NCI-H1048 (cell line): ENCODE results near the gene SND1.

Experiments
- DNase-seq: peaks from one replicate; lab custom pipeline; 2025; lab: John Stamatoyannopoulos, UW

Gene SND1

DNA sequence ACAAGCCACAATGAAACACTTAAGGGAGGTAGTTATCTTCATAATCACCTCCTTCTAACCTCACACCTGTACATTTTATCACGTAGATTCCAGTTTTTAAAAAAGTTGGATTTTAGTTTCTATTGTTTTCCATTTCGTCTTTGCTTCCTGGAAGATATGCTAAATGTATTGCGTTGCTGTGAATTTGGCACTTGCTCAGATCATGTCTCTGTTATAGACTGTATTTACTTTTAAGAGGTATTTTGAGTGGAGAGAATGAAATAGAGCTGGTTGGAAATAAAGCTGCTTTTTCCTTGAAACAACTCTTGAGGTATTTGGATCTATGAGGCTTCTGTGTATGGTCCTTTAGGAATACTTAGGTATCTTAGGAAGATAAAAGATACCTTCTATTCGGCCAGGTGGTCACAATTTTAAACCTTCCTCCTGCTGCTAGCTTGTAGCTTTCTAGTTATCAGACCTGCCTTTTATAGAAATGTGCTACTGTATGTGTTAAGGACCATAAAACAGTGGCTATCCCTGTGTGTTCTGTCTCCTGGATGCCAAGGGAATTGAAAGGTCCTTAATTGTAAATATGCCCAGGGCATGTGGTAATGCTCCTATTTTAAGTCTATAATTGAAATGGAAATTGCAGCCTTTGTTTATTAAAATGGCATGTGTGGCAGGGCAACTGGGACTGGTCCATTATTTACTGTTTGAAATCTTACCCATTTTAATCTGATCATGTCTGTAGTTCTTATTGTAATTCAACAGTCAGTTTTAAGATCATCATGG lies 147.7 kb downstream of the SND1 start:
- no peak for DNase-seq

DNA sequence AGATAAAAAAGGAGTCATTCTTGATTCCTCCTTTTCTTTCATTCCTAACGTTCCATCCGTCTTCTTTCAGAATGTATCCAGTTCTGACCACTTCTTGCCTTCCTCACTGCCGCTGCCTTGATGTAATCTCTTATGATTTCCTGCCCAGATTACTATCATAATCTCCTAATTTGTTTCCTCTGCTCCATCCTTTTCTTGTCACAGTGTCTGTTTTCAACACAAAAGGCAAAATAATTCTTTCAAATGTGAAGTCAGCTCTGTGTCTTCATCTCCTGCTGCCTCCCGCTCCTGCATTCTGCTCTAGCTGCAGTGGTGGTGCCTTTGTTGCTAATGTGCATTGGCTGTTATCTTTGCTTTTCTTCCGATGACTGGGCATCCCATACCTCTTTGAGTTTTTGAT lies 150.9 kb downstream of the SND1 start:
- DNase-seq = no peak

DNA sequence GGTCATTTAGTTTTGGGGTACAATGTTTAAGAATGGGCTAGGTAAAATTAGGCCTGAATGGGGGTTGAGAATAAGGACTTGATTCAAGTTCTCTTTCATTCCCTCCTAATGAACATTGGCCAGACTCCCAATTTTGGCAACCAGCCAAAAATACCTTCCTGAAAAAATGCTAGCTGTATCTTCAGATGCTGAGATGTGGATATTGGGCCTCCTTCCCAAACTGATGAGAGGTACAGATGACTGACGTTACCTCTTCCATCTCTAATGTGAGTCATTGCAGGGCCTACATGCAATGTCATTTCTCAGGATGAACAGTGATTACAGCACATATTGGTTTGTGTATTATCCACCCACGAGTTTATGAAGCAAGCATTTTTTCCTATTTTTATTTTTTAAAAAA lies 151.6 kb downstream of the SND1 start:
- DNase-seq = no peak

GRCh38 chr7:127807340-127807739 lies 155.3 kb downstream of the SND1 start:
- DNase-seq = no peak

DNA sequence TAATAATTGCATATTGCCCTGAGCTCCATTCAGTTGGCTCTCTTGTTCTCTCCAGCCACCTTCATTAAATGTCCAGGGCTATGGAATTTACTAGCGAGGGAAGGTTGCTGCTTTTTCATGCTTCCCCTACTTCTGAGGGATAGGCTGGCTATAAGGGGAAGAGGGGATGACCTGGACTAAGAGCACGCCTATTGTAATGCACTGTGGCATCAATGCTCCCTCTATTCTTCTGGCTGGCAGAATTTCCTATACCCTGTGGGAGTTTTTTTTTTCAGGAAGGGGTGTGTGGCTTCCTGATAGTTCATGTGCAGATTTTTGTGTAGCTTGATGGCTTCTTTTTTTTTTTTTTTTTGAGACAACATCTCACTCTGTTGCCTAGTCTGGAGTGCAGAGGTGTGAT lies 155.8 kb downstream of the SND1 start:
- DNase-seq = no peak

- no peak for DNase-seq
Observed at GRCh38 chr7:127809261-127809702, 157.3 kb downstream of the SND1 start.

GRCh38 chr7:127810113-127810512 lies 158.1 kb downstream of the SND1 start:
- DNase-seq = no peak

DNA sequence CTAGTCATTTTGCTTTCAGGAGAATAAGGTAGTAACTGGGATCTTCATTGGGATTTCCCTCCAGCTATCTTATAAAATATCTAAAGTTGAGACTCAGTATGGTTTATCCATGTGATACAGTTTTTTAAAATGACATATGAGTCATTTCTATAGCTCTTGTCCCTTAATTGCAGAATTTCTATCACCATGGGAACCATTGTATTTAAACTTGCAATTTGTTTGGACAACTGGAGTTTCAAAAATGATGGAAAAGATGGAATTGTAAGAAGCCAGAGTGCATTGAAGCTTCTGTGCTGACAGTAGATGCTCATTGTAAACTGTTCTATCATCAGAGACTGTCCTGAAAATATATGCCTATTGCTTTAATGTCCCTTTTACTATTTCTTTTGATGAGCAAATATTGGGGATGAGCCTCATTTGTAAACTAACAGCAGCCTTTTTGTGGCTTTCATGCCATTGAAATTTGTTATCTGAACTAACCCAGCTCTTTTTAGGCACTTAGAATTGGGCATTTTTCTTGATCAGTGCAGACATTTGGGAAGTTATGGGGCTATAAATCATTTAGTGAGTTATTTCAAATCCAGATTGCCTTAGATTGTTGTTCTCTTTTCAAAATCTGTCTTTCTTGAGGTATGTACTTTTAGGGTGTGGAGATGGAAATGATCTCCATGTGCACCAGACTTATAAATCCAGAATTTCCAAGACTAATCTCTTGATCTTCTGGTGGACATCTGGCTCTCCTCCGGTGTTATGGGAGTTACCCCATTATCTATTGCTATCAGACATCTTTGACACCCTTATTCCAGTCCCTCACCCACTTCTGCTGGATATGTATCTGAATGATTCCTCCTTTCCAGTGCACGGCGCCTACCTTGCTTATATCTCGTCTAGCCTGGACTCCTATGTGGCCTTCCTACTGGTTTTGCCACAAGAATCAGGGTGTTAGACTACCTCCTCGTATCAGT lies 159.0 kb downstream of the SND1 start:
- no peak for DNase-seq

DNA sequence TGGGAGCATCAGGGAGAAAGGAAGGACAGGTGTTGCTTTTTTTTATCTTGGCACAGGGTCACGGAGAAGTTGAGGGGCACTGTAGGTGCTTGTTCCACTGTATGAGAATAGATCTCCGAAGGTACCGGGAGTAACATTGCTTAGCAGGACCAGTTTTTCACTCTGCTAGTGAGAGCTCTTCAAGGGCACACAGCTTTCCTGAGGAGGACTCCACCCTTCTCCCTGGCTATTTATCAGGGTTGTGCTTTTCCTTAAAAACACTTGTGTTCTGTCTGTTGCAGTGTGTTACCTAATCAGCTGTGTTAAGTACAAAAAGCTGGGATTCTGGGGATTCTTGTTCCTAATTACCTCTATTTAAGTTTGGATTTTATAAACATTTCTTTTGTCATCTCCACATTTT lies 160.5 kb downstream of the SND1 start:
- no peak for DNase-seq

- no peak for DNase-seq
Observed at GRCh38 chr7:127813991-127814541, 162.1 kb downstream of the SND1 start.

- no peak for DNase-seq
Observed at GRCh38 chr7:127815631-127816145, 163.7 kb downstream of the SND1 start.

GRCh38 chr7:127816354-127817190 lies 164.6 kb downstream of the SND1 start:
- no peak for DNase-seq

DNA sequence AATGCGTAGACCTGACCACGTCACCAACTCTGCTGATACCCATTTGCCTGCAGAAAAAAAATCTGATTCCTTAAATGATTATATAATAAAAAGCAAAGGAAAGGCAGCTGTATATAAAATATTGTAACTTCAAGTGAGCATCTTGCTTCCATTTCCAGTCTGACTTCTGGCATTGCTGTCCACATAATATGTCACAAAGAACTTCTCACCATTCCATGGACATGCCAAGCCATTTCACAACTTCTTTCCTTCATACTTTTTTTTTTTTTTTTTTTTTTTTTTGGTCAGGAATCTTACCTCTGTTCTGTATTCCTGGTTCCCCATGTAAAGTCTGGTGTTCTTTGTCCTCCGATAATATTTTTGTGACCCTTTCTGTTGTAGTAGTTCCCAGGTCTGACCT lies 165.5 kb downstream of the SND1 start:
- no peak for DNase-seq

- DNase-seq = no peak
Observed at GRCh38 chr7:127818306-127818705, 166.3 kb downstream of the SND1 start.

- no peak for DNase-seq
Observed at GRCh38 chr7:127819975-127820731, 168.2 kb downstream of the SND1 start.

- no peak for DNase-seq
Observed at GRCh38 chr7:127820732-127821085, 168.7 kb downstream of the SND1 start.

GRCh38 chr7:127821146-127821545 lies 169.2 kb downstream of the SND1 start:
- DNase-seq = no peak

- no peak for DNase-seq
Observed at GRCh38 chr7:127822822-127823508, 171.0 kb downstream of the SND1 start.

GRCh38 chr7:127824682-127825081 lies 172.7 kb downstream of the SND1 start:
- no peak for DNase-seq

DNA sequence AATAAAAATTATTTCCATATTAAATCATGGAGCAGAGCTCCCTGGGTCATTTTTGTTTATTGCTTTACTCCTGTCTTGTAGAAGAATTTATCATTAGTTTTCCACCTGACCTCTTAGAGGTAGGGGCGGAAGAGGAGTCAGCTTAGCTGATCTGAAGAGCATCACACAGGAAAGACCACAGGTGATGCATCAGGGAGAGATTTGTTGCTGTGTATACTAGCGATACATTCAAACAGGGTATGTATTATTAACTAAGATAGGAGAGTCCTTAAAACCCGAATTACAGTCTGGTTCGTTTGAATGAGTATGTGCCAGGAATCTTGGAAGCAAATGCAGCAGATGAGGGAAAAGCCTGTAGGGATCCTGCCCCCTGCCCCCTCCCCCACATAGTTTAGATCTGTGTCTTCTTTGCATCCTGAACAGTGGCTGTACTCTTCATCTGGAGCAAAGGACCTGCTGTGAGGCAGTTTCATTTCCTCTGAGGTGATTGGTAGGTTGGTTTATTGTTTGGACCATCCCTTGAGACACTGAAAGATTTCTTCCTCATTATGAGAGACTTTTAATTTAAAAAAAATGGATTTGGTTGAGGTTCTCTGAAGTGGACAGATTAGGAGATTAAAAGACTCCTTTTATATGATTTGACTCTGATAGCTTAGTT lies 177.0 kb downstream of the SND1 start:
- DNase-seq = no peak
